ELF-1 (cell line): ENCODE results near the gene FPGS.
"Not testable (repeated sequence)": the region's sequence is repeated elsewhere in the genome, so short reads cannot be mapped to it uniquely, and the experiment has no call there.

Source experiments
- DNase-seq: peaks from one replicate; pipeline ENCODE4 v3.0.0-alpha.2; 2016; ENCODE audit warnings: low read depth, low spot score

FPGS gene

GRCh38 chr9:127837346-127837745 is 34.7 kb downstream of the FPGS start:
- DNase-seq: no peak

- DNase-seq: peak; percentile 29
Measured at GRCh38 chr9:127838375-127839078, 35.8 kb downstream of the FPGS start.

GRCh38 chr9:127841087-127841835 is 38.6 kb downstream of the FPGS start:
- DNase-seq: no peak

GRCh38 chr9:127844821-127845359 is 42.2 kb downstream of the FPGS start:
- peak; percentile 77 for DNase-seq

GRCh38 chr9:127845619-127846018 is 42.9 kb downstream of the FPGS start:
- not testable (repeated sequence) for DNase-seq

- no peak for DNase-seq
Measured at GRCh38 chr9:127846443-127847177, 43.9 kb downstream of the FPGS start.

GRCh38 chr9:127847178-127847510 is 44.5 kb downstream of the FPGS start:
- DNase-seq: no peak

- DNase-seq: no peak
Measured at GRCh38 chr9:127847833-127848755, 45.4 kb downstream of the FPGS start.

GRCh38 chr9:127848756-127849504 is 46.2 kb downstream of the FPGS start:
- DNase-seq: no peak

- DNase-seq: no peak
Measured at GRCh38 chr9:127850286-127850830, 47.7 kb downstream of the FPGS start.

GRCh38 chr9:127852829-127853228 is 50.1 kb downstream of the FPGS start:
- DNase-seq: no peak

- no peak for DNase-seq
Measured at GRCh38 chr9:127853312-127854183, 50.9 kb downstream of the FPGS start.

- DNase-seq: peak; percentile 75
Measured at GRCh38 chr9:127854184-127854806, 51.6 kb downstream of the FPGS start, which contains the start of gene ENG. Gene ENG (minus strand): TSS chr9:127854658. CDS start chr9:127854355, 303 bp downstream.

- no peak for DNase-seq
Measured at GRCh38 chr9:127854960-127855359, 52.3 kb downstream of the FPGS start.

- no peak for DNase-seq
Measured at GRCh38 chr9:127855522-127855921, 52.8 kb downstream of the FPGS start.

GRCh38 chr9:127856094-127856728 is 53.5 kb downstream of the FPGS start:
- no peak for DNase-seq

GRCh38 chr9:127856729-127857116 is 54.0 kb downstream of the FPGS start:
- DNase-seq: no peak

GRCh38 chr9:127857278-127857677 is 54.6 kb downstream of the FPGS start:
- no peak for DNase-seq
